ENCODE data around the gene PMVK.

The PMVK gene

DNA sequence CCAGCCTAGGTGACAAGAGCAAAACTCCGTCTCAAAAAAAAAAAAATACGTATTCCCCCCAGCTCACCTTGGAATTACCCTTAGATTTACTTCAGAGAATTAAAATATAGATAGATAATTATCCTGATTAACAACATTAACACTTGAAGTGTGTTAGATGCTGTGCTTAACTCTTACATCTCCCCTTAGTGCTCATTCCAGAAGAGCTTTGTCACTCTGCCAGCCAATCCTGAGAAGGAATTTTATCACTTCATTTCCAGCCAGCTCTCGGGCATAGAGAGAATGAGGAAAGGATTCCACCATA, 35.6 kb upstream of the PMVK start:
- no peak overlapping the region for H3K4me3 ChIP-seq (ENCODE audit: low read depth, low read length)
- TF ChIP-seq POLR2A (IDR thresholded peaks at IDR 0.05; ENCODE audit: extremely low read depth, insufficient read length) = no peak
- TF ChIP-seq, protein P1, sequence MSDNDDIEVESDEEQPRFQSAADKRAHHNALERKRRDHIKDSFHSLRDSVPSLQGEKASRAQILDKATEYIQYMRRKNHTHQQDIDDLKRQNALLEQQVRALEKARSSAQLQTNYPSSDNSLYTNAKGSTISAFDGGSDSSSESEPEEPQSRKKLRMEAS (IDR thresholded peaks at IDR 0.05; ENCODE audit: low read depth, low read length) = no peak
- TF ChIP-seq, protein P2, sequence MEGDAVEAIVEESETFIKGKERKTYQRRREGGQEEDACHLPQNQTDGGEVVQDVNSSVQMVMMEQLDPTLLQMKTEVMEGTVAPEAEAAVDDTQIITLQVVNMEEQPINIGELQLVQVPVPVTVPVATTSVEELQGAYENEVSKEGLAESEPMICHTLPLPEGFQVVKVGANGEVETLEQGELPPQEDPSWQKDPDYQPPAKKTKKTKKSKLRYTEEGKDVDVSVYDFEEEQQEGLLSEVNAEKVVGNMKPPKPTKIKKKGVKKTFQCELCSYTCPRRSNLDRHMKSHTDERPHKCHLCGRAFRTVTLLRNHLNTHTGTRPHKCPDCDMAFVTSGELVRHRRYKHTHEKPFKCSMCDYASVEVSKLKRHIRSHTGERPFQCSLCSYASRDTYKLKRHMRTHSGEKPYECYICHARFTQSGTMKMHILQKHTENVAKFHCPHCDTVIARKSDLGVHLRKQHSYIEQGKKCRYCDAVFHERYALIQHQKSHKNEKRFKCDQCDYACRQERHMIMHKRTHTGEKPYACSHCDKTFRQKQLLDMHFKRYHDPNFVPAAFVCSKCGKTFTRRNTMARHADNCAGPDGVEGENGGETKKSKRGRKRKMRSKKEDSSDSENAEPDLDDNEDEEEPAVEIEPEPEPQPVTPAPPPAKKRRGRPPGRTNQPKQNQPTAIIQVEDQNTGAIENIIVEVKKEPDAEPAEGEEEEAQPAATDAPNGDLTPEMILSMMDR (IDR thresholded peaks at IDR 0.05; ENCODE audit: low read depth, low read length) = no peak
- TF ChIP-seq MYC (IDR thresholded peaks at IDR 0.05; ENCODE audit: low read depth, low read length) = no peak
- DNase-seq (ENCODE audit: low read depth) = no peak

DNA sequence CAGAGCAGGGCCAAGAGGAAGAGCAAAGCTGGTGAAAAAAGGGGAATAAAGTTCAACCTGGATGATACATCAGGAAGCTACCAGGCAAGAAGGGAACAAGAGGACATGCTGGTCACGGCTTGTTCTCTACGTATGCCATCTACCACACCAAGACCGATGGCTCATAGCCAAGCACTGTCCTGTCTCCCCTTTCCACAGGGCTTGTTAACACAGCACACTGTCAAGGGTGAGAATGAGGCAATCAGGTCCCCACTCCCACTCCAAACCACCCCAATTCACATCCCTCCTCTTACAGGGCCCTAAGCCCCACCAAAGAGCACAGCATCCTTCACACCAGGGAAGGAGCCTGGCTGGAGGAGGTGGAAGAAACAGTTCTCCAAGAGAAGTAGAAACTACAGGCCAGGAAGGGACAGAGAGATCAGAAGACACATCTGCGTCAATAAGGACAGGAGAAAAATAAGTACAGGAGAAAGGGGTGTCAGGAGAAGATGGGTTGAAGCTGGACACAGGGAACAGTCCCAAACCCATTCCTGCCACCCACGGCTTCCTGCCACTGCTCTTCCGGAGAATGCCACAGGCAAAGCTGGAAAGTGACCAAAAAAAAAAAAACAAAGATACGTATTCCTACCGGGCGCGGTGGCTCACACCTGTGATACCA, 35.0 kb upstream of the PMVK start:
- DNase-seq (ENCODE audit: low read depth) = no peak
- peak overlapping the region; percentile 3 for H3K4me3 ChIP-seq (ENCODE audit: low read depth, low read length)
- TF ChIP-seq, protein P2 (IDR thresholded peaks at IDR 0.05; ENCODE audit: low read depth, low read length) = no peak
- no peak for TF ChIP-seq MYC (IDR thresholded peaks at IDR 0.05; ENCODE audit: low read depth, low read length)
- TF ChIP-seq, protein P1 (IDR thresholded peaks at IDR 0.05; ENCODE audit: low read depth, low read length) = no peak
- no peak for TF ChIP-seq POLR2A (IDR thresholded peaks at IDR 0.05; ENCODE audit: extremely low read depth, insufficient read length)

DNA sequence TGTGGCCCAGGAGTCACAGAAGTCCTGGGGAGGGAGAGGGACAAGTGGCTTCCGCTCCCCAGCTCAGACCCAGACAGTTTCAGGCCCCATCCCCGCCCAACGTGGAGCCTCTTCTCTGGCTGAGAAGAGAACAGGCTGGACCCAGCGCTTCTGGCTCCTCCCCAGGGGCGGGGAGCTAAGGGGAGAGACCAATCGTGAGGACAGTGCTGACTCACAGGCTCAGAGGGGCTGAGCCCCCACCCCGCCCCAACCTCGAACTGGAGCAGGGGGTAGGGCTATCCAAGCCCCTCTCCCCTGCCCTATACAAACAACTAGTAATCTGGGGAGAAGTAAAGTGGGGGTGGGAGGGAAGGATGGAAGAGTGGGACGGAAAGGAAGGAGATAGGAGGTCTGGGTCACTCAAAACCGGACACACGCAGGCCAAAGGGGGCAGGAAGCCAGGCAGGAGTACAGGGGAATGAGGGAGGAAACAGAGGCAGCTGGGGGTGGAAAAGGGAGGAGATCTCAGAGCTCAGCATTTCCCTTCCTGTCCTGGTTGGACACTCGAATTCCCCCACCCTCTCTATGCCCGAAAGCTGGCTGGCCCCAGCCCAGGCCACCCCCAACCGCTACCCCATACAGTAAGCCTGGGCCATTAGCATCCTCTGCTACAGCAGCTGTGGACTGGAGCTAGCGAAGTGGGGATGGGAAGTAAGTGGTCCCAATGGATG, 34.3 kb upstream of the PMVK start, which contains the start of gene SHC1:
SHC1 (minus strand) TSS at position 117 of the 710 bp plus-strand sequence. CDS start 221 bp downstream, outside the sequence.
- TF ChIP-seq, protein P2 (IDR thresholded peaks at IDR 0.05; ENCODE audit: low read depth, low read length) = no peak
- TF ChIP-seq POLR2A (IDR thresholded peaks at IDR 0.05; ENCODE audit: extremely low read depth, insufficient read length) = peak; percentile 47
- peak; percentile 68 for DNase-seq (ENCODE audit: low read depth)
- H3K4me3 ChIP-seq (ENCODE audit: low read depth, low read length) = peak within 1 kb of the TSS; percentile 3

DNA sequence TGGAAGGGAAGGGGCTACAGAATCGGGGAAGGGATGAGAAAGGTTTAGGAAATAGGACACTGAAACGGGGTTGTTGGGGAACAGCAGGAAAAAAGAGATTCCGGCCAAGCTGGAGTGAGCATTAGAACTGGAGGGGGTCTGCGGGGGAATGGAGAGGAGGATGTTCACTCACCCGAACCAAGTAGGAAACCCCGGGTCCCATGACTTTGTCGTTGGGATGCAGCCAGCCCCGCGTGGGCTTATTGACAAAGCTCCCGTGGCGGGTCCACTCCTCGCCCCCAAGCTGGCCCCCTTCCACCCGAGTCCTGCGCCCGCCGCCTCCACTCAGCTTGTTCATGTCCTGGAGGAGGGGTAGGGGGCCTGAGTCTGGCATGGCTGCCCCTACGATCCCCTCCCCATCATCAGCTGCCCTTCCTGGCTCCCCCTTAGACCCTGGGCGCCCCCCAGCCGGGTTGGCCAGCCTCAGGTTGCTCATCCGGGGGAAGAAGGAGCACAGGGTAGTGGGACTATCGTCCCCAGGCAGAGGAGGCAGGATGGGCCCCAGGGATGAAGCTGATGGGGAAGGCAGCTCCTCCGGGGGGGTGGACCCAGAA, 33.4 kb upstream of the PMVK start:
- DNase-seq (ENCODE audit: low read depth) = no peak
- TF ChIP-seq, protein P1 (IDR thresholded peaks at IDR 0.05; ENCODE audit: low read depth, low read length) = no peak
- no peak for TF ChIP-seq POLR2A (IDR thresholded peaks at IDR 0.05; ENCODE audit: extremely low read depth, insufficient read length)
- TF ChIP-seq, protein P2 (IDR thresholded peaks at IDR 0.05; ENCODE audit: low read depth, low read length) = no peak
- TF ChIP-seq MYC (IDR thresholded peaks at IDR 0.05; ENCODE audit: low read depth, low read length) = no peak
- no peak overlapping the region for H3K4me3 ChIP-seq (ENCODE audit: low read depth, low read length)

DNA sequence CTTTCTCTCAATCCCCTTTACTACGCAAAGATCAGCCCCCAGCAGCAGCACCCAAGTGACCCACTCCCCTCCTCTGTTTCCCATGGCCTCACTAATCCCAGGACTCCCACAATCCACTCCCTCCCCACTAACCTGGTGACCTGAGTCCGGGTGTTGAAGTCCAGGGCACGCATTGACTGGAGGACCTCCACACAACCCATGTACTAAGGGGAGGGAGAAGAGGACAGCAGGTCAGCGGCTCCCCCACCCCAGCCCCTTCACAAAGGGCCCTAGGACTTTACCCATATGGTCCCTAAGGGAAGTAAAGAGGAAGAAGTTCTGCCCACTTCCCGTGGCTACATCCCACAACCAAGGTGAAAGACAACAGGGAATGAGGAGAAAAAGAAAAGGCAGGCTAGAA, 32.7 kb upstream of the PMVK start:
- no peak for TF ChIP-seq MYC (IDR thresholded peaks at IDR 0.05; ENCODE audit: low read depth, low read length)
- TF ChIP-seq, protein P2 (IDR thresholded peaks at IDR 0.05; ENCODE audit: low read depth, low read length) = no peak
- no peak for DNase-seq (ENCODE audit: low read depth)
- no peak overlapping the region for H3K4me3 ChIP-seq (ENCODE audit: low read depth, low read length)
